NCI-H526 treated with DMSO at 0.1 percent for 48 hours (cell line): ENCODE data around the gene KRT86.

ENCODE experiments used
- DNase-seq: peaks from one replicate; lab custom pipeline; 2025; lab: John Stamatoyannopoulos, UW

KRT86 gene

DNA sequence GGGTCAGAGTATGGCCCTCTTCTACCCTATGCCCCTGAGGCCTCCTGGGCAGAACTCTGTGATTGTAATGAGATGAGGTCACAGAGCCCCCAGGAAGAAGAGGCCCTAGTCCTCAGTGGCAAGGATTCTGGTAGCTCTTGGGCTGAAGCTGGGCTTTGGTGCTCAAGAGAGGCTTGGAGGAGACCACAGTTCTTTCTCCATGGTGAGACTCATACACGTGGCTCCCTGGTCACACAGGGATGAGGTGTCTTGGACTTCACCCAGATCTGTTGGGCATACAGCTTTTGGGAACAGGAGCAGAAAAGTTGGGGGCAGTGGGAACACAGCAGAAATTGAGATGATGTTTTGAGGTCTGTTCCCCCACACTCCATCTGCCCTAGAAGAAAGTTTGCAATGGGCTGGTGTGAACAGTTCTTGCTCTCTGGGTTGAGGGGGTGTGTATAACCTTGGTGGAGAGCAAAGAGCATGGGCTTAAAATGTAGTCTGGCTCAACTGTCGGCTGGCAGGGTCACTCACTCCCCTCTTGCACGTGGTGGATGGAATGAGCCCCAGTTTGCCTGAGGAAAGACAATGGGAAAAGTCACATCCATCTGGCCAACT, at the start of gene KRT86:
Gene KRT86, plus strand, starts transcription at position 125 of the 600 bp plus-strand sequence. CDS start 27,272 bp downstream, outside the sequence.
- no peak for DNase-seq

DNA sequence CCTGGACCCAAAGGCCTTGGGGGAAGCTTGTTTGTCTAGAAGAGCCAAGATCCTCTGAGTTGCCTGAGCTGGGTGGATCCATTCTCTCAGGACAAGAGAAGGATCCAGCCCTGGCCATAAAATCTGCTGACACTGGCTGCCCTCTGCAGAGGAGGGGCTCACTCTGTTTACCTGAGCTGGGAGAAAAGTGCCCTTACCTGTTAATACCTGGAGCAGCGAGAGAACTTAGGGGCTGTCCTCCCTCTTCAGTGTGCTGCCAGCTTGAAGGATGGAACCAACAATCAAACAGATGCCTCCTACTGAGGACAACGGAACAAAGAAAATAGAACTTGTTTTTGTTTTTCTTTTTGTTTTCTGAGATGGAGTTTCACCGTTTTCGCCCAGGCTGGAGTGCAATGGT, 48.7 kb upstream of the KRT86 start:
- DNase-seq = no peak

GRCh38 chr12:52226446-52226845, 48.0 kb upstream of the KRT86 start:
- DNase-seq = no peak

DNA sequence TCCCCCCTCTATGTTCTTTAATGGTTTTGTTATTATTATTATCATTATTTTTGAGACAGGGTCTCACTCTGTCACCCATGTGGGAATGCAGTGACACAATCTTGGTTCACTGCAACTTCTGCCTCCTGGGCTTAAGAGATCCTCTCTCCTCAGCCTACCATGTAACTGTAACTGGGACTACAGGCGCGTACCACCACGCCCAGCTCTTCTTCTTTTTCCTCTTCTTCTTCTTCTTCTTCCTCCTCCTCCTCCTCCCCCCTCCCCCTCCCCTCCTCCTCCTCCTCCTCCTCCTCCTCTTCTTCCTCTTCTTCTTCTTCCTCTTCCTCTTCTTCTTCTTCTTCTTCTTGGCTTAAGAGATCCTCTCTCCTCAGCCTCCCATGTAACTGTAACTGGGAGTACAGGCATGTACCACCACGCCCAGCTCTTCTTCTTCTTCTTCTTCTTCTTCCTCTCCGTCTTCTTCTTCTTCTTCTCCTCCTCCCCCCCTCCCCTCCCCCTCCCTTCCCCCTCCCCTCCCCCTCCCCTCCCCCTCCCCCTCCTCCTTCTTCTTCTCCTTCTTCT, 46.8 kb upstream of the KRT86 start:
- no peak for DNase-seq

GRCh38 chr12:52228366-52228765, 46.1 kb upstream of the KRT86 start:
- no peak for DNase-seq

GRCh38 chr12:52228931-52229330, 45.5 kb upstream of the KRT86 start:
- DNase-seq = no peak

- no peak for DNase-seq
These were observed 44.6 kb upstream of the KRT86 start for GRCh38 chr12:52229836-52230343.

DNA sequence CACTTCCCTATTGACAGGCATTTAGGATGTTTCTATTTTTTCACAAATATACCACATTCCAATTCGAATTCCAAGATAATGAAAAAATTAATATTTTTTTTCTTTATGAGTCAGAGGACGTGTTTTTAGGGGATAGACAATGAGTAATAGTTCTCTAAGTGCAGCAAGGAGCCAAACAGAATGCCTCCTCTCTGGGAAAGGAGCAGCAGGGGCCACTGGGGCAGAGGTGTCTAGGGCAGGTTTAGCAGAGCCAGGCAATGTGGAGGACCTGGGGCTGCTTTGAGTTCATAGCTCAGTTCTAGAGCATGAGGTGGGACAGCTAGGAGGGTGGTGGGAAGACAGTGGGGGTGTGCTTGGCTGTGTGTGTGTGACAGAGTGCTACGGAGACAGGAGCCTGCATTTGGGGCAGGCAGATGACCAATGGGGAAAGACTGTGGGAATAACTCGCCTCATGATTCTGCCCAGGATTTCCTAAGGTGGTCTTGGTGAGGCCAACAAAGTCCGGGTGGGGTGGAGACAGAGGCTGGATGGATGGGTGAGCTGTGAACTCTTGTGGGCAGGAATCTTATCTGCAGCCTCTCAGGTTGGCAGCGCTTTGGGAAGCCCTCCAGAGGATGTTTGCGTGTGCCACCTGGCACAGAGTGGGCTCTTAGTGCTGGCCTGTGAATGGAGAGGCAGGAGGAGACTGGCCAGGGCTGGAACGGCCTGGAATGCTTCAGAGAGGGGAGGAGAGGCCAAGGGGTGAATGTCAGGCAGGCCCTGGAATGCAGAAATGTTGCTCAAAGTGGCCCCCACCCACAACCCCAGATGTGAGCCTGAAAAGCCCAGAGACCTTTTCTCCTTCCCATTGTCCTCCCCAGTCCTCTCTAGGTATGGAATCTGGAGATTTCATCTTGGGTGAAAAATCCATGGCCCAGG, 43.8 kb upstream of the KRT86 start:
- no peak for DNase-seq

GRCh38 chr12:52231305-52232202, 42.9 kb upstream of the KRT86 start:
- no peak for DNase-seq

- no peak for DNase-seq
These were observed 42.2 kb upstream of the KRT86 start for GRCh38 chr12:52232203-52232673.

DNA sequence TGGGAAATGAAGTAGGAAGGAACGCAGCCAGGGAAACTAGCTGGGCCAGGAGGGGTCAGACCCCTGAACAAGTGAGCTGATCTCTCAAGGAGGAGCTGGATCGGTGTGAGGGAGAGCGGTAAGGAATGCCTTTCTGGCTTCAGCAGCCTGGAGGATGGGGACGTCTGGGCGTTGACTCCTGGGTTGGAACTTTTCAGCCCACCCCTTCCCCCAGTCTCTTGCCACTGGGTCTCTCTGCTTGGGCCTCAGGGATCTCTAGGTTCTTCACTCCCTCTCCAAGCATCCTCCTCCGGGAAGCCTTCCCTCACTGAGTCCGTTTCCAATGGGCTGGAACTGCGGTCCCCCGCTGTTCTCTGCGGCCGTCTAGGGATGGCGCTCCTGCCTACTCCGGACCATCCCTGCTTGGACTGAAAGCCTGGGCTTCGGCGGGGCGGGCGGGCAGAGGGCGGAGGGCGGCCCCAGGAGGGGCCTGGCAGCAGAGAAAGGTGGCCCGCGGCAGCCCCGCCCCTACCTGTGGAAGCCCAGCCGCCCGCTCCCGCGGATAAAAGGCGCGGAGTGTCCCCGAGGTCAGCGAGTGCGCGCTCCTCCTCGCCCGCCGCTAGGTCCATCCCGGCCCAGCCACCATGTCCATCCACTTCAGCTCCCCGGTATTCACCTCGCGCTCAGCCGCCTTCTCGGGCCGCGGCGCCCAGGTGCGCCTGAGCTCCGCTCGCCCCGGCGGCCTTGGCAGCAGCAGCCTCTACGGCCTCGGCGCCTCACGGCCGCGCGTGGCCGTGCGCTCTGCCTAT, 41.6 kb upstream of the KRT86 start, which contains the start of gene KRT7:
Gene KRT7, plus strand, starts transcription at position 570 of the 788 bp plus-strand sequence. Its CDS starts 54 bp downstream, at position 624.
- no peak for DNase-seq

DNA sequence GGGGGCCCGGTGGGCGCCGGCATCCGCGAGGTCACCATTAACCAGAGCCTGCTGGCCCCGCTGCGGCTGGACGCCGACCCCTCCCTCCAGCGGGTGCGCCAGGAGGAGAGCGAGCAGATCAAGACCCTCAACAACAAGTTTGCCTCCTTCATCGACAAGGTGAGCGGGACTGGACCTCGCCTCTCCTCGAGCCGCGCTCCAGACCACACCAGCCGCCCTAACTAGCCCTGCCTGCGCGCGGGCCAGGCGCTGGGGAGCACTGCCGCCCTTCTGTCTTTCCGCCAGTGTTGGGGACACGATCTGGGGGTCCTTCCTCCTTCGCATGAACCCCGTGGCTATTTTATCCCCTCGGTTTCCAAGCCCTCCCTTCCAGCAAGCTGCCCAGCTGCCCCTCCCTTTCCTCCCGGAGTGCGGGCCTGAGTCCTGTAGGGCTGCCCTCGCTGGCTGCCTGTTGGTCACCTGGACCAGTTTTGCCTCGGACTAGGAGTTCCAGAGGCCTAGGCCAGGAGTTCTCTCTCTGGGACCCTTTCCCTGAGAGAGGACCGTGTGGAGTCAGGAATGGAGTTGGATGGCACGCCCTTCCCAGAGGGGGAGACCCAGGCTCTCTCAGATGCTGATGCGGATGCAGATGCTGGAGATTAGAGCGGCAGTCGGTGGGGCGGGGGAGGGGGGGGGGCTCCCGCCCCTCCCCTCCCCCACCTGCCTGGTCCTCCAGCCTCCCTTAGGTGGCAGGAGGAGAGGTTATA, 40.8 kb upstream of the KRT86 start:
- no peak for DNase-seq

GRCh38 chr12:52234223-52234810, 40.1 kb upstream of the KRT86 start:
- DNase-seq = no peak

- no peak for DNase-seq
These were observed 39.3 kb upstream of the KRT86 start for GRCh38 chr12:52235001-52235764.

- DNase-seq = no peak
These were observed 38.6 kb upstream of the KRT86 start for GRCh38 chr12:52235822-52236361.

- no peak for DNase-seq
These were observed 37.9 kb upstream of the KRT86 start for GRCh38 chr12:52236386-52237050.

DNA sequence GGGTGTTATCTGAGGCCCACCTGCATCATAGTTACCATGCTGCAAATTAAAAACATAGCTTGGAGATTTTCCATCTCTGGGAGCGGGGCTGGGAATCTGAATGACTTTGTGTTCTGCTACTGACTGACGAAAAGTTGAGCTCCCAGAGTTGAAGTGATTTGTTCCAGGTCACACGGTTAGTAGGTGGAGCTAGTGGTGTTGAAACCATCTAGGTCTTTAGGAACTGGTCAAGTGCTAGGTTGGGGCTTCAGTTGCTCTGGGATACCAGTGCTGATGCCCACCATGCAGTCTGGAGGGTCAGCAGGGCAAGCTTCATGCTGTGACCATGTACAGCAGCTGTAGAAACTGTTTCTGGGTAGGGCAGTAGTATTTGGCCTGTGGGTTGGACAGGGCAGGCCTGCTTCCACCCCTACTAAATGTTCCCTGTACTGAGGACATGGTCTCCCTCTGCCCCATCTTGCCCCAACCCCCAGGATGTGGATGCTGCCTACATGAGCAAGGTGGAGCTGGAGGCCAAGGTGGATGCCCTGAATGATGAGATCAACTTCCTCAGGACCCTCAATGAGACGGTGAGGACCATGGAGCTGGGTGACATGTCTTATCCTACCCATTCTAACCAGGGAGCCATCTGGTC, 36.1 kb upstream of the KRT86 start:
- DNase-seq = no peak
